WERI-Rb-1 (cell line): Measurements from ENCODE around the gene HPCAL1.

Experiments
- DNase-seq: peaks from one replicate; pipeline ENCODE4 v3.0.0-alpha.2; 2020
- H3K27ac ChIP-seq: fragments of 250-450 bp; sonication (Bioruptor Pico); 2 replicates; pipeline ENCODE4 v1.5.1; 2020; ENCODE audit warnings: mild to moderate bottlenecking, moderate library complexity
- H3K27me3 ChIP-seq: fragments of 250-450 bp; sonication (Bioruptor Pico); 2 replicates; pipeline ENCODE4 v1.5.1; 2021; ENCODE audit warnings: mild to moderate bottlenecking, low read depth, moderate library complexity; ENCODE audit not compliant: insufficient read depth, severe bottlenecking
- H3K36me3 ChIP-seq: fragments of 250-450 bp; sonication (Bioruptor Pico); 2 replicates; pipeline ENCODE4 v1.5.1; 2020; ENCODE audit warnings: mild to moderate bottlenecking, moderate library complexity
- H3K4me3 ChIP-seq: 2 replicates; pipeline ENCODE4 v1.5.1; 2011; ENCODE audit warnings: low read depth, mild to moderate bottlenecking, control low read depth, low read length
- H3K9me3 ChIP-seq: fragments of 250-450 bp; sonication (Bioruptor Pico); 2 replicates; pipeline ENCODE4 v1.5.1; 2021; ENCODE audit warnings: mild to moderate bottlenecking, moderate library complexity; ENCODE audit not compliant: severe bottlenecking
- TF ChIP-seq, protein P1 (sequence below): IDR thresholded peaks from 2 replicates; pipeline ENCODE4 v1.5.1; 2011; ENCODE audit warnings: low read depth, mild to moderate bottlenecking, control low read depth, inconsistent platforms, low read length

Gene HPCAL1

DNA sequence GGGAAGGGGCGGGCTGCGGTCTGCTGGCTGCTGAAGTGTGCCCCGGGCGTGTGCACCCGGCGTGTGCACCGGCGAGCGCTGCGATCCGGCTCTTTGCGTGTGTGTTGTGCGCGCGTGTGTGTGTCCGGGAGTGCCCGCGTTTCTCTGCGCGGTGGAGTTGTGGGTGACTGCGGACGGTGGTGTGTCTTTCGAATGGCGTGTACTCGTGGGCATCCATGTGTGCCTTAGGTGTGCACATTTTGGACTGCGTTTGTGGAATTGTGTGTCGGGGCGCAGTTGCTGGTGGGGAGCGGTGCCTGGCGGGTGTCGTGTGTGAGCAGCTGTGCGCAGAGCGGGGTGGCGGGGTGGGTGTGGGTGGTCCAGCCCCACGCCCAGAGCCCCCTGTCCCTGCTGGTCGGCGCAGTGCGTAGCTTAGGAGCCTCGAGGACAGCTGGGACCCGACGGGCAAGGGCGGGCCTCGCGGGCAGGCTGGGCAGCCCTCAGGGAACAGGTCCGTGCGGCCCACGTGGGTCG is 533 bp downstream of the HPCAL1 start:
- Histone ChIP-seq H3K36me3 (no peaks in the 10 kb centered on the region; the same call in 1 of the 2 replicates), H3K9me3 (peaks cover 9% of the 10 kb centered on the region), H3K27me3 (peaks cover 3% of the 10 kb centered on the region), H3K4me3 (peak overlapping the region; percentile 84), H3K27ac (peak overlapping the region; percentile 65)
- DNase-seq, result no peak
- TF ChIP-seq, protein P1, sequence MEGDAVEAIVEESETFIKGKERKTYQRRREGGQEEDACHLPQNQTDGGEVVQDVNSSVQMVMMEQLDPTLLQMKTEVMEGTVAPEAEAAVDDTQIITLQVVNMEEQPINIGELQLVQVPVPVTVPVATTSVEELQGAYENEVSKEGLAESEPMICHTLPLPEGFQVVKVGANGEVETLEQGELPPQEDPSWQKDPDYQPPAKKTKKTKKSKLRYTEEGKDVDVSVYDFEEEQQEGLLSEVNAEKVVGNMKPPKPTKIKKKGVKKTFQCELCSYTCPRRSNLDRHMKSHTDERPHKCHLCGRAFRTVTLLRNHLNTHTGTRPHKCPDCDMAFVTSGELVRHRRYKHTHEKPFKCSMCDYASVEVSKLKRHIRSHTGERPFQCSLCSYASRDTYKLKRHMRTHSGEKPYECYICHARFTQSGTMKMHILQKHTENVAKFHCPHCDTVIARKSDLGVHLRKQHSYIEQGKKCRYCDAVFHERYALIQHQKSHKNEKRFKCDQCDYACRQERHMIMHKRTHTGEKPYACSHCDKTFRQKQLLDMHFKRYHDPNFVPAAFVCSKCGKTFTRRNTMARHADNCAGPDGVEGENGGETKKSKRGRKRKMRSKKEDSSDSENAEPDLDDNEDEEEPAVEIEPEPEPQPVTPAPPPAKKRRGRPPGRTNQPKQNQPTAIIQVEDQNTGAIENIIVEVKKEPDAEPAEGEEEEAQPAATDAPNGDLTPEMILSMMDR, result no peak

DNA sequence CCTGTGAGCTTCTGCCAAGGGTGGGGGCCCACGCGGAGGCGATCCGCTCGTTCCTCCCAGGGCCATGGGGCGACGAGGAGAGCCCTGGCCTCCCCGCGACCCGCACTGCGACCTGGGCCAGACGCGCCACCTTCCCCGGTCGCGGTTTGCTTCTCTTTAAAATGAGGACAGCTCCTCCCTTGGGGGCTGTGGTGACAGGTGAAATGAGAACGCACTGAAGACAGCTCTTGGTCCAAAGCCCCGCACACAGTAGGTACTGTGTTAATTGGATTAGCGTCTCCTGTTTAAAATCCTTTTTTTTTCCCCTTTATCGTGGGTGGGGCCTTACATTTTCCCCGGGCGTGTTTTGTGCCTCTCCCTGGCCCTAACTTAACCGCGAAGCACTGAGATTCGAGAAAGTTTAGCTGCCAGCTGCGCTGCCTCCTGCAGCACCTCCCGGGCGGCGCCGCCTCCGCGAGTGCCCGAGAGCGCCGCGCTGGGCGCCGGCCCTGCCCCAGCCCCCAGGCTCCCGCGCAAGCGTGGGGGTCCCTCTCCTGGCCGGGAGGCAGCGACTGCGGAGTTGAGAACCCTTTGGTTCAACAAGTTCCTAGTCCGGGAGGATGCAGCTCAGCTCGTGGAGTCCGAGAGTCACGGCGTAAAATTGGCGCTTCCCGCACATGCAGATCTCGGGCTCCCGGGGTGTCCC is 1.1 kb downstream of the HPCAL1 start:
- Histone ChIP-seq H3K4me3 (peak overlapping the region; percentile 84), H3K27ac (no peak overlapping the region), H3K9me3 (peaks cover 5% of the 10 kb centered on the region), H3K27me3 (peaks cover 3% of the 10 kb centered on the region), H3K36me3 (no peaks in the 10 kb centered on the region; the same call in 1 of the 2 replicates)
- TF ChIP-seq, protein P1, result peak; percentile 45
- DNase-seq, result peak; percentile 55

DNA sequence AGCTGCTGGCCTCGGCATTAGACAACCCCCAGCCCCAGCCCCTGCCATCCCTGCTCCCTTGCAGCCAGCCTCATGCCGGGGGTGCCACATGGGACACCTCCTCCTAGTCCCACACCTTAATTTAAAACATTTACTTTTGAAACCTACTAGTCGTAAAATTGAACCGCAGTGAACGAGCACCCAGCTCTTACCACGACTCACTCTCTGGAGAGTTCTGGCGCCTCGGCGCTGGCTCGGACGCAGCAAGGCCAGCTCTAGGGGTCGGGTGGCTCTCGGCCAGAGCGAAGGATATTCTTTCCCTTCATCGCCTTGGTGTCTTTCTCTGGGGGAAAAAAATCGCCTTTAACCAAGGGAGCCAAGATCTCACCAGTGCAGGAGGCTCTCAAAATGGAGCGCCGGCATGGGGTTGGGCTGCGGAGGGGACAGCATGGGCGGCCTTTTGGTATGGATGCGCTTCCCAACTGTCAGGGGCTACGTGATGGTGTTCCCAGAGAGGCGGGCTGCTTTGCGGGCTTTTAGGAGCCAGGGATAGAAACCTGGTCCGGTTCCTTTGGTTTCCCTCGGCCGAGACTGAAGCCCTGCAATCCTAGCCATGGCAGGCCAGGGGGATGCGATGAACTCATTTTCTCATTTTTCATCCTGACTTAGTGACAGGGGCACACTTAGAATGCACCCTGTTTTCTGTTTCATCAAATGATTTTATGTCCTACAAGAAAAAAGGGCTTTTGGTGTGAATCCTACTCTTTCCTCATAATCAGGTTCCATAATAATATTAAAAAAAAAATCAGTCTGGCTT is 2.0 kb downstream of the HPCAL1 start:
- Histone ChIP-seq H3K27ac (no peak overlapping the region), H3K9me3 (no peaks in the 10 kb centered on the region), H3K36me3 (no peaks in the 10 kb centered on the region; the same call in 1 of the 2 replicates), H3K27me3 (peaks cover 3% of the 10 kb centered on the region), H3K4me3 (no peak overlapping the region)
- TF ChIP-seq, protein P1, result no peak
- no peak for DNase-seq

DNA sequence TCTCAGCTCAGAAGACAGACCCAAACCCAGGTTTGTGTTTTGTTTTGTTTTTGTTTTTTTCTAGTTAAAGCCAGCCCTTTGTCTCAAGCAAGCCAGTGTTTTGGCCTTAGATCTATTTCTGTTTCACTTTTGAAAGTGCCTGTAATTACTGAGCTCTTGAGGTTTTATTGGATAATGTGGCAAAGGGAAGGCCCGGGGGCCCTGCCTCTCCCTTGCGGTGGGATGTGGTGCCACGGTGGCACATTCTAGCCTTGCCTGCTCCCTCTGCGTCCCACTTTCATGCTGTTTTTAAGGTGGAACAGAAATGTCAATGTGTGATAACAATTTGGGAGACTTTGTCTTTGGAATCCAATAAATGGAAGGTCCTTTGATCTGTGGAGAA is 2.5 kb downstream of the HPCAL1 start:
- no peaks in the 10 kb centered on the region; the same call in 1 of the 2 replicates for H3K36me3 ChIP-seq
- DNase-seq, result no peak
- TF ChIP-seq, protein P1, result no peak
- H3K27me3 ChIP-seq, result peaks cover 3% of the 10 kb centered on the region
- no peak overlapping the region for H3K27ac ChIP-seq
- H3K4me3 ChIP-seq, result no peak overlapping the region
- H3K9me3 ChIP-seq, result no peaks in the 10 kb centered on the region

DNA sequence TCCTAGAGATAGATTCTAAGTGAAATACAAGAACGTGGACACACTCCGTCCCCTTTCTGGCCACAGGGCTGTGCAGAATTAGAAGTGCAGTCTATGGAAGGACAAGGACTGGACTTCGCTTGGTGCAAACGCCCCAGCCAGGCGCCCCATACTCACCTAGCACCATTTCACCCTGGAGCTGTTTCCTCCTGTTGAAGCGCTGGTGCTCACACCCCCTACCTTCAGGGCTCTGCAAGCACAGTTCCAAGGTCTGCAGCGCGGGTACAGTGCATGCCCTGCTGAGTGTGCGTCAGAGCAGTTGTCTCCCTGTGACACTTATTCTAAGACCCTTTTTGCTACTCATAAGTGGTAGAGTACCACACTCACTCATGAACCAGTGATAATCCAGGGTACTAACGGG is 3.0 kb downstream of the HPCAL1 start:
- no peak overlapping the region for H3K27ac ChIP-seq

More for the DNA sequence above, 3.0 kb downstream of the HPCAL1 start:
- TF ChIP-seq, protein P1, result peak; percentile 65
- no peak overlapping the region for H3K4me3 ChIP-seq
- H3K9me3 ChIP-seq, result no peaks in the 10 kb centered on the region
- H3K36me3 ChIP-seq, result no peaks in the 10 kb centered on the region; the same call in 1 of the 2 replicates
- peaks cover 3% of the 10 kb centered on the region for H3K27me3 ChIP-seq
- peak; percentile 63 for DNase-seq
